Stimulated activated CD4-positive, alpha-beta T cell treated with anti-CD3 and anti-CD28 coated beads, Interleukin-12 subunit alpha, Interleukin-12 subunit beta, amount 100 ng/mL, for 4 hours (primary cell): ENCODE measurements around the gene WDR64.
"Not testable (repeated sequence)": the region's sequence is repeated elsewhere in the genome, so short reads cannot be mapped to it uniquely, and the experiment has no call there.

Source experiments
- DNase-seq: peaks from one replicate; pipeline ENCODE4 v3.0.0-alpha.2; 2020

WDR64 gene

DNA sequence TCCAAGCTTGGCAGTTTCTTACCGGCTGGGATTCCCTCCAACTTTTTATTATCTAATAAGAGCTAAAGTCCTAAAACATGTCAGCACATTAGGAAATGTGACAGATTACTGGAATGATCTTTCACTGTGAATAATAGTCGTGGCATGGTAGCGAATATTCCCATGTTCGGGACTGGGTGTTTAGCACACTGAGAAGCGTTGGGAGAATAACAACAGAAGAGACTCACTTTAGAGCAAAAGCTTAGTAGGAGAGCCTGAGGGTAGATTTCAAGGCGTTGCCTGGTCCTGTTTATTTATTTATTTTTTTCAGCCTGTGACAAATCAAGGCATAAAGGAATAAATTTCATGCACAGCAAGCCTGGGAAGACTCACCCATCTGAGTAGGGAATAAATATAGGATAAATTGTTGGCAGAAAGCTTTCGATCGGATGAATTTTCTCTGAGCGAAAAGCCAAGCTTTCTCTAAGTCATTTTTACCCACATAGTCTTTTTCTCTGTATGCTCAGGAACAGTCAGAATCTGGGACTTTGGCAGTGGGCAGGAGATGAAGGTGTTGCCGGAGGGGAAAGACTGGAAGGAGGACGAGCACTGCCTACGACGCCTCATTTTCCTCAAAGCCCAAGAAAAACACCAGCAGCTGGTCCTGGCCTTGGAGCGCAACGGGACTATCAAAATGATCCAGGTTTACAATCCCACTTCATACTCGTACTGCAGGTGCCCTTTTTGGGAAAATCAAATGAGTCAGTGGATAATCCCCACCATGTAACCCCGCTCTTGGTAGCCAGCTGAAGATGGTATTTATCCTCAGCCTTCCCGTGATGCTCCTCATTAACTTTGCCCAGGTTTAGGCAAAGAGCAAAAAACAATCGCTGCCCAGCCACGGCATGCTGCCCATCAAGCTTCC lies 97.2 kb downstream of the WDR64 start:
- no peak for DNase-seq

DNA sequence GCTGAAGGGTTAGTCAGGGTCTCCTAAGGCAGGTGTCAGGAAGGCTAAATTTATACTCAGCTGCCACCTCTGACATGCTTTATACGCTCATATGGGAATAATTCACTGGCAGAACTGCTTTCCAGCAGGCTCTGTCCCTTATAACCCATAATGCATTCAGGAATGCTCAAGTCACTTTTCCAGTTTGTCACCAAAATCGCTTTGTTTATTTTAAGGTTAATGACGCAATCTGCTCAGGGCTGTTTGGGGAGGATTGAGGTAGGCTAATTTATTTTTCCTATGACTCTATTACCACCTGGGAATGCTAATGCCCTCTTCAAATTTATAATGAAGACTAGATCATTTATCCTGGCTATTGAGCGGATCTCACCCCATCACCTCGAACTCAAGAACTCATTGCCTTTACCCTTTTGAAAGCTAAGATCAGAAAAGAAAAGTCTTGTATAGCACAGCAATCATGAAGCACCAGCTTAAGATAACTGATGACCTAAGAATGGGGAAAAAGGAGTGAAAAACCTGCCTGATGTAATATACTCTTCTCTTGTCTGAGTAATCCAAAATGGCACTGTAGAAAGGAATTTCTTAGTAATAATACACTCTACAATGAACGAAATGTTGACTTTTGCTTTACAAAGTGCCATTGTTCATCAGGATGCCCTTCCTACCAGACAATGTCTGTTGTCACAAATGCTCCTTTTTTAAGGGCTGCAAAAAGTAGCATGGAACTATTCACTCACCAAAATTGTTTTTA lies 98.0 kb downstream of the WDR64 start:
- DNase-seq, result no peak

DNA sequence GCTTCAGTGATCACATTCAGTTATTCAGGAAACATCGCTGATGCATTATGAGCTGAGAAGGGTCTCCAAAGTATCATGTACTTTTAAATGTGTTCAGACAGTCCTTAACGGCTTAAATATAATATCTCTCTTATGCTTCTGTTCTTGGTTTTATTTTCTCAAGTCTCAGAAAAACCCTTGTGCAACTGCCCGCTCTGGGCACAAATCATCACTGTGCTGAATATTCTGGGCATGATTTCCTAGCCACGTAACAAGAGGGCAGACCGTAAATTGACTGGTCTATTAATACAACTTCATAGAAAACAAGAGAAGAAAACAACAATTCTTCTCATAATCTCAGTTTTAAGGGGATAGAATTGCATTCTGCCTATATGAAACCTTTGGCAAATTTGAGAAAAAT lies 99.4 kb downstream of the WDR64 start:
- DNase-seq, result no peak

DNA sequence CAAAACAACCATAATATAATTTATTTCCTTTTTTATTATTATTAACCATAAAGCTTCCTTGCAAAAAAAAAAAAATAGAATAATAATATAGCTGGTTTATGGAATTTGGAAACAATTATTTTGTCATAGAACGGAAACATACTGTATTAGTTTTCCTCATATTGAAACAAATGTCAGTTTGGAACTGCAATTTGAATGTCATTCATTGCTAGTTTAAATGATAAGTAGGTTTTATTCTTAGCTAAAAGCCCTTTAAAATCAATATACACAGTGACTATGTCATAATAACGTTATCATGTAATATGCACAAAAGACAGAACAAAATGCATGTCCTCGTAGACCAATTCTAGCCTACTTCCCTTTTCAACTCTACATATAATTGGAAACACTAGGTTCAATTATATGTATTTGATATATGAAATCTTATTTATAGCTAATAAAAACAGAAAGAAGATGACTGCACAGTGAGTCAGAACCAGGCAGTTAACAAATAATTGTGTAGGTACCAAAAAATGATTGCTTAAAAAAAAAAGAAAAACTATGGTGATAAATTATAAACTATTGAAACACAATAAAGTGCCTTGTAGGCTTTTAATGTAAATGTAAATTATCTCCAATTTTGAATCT lies 110.7 kb downstream of the WDR64 start:
- no peak for DNase-seq

DNA sequence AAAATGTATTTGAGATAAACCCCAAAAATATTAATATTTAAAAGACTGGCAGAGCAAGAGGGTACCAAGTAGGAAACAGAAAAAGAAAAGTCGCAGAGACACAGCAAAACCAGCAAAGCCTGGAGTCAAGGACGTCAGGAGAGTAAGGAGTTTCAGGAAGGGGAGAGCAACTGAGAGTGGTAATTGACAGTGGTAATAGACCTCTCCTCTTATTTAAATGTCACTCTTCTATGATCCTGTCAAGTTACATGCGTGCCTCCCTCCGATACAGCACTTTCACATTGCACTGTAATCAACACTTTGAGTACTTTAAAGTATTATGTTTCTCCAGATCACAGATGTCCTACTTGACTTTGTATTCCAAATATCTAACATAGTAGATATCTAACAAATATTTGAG lies 113.3 kb downstream of the WDR64 start:
- DNase-seq, result no peak

DNA sequence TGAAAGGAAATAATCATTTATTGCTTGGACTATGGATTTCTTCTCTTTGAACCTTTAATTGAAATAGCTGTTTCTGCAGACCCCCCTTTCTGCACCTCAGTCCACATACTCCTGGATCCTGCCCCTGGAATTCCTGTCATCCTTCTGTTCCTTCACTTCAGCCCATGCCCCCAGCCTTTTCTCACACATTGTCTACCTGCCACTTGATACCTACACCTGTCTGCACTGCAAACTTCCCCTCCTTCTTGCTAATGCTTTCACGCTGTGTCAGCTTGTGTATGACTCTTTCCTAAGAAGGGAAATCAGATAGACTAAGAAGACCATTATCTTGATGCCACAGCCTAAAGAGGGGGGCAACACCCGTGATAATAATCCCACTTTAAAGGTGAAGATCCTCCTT lies 115.7 kb downstream of the WDR64 start:
- no peak for DNase-seq

DNA sequence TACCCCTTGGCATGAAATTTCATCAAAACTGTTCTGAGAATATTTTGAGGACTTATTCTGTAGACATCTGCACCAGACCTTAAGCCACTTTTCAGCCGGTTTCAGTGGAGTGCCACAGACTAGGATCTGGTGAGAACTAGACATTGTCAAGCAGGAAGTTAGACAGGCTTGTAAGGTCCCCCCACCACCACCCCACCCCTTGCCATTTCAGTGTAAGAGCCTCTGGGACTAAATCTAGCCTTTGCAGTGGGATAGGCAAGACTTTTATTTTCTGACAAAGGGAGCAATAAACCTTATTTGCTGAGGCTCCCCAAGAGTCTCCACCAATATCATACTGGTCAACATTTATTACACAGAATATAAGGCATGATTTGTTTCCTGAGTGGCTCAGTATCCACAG lies 118.0 kb downstream of the WDR64 start:
- DNase-seq, result no peak

DNA sequence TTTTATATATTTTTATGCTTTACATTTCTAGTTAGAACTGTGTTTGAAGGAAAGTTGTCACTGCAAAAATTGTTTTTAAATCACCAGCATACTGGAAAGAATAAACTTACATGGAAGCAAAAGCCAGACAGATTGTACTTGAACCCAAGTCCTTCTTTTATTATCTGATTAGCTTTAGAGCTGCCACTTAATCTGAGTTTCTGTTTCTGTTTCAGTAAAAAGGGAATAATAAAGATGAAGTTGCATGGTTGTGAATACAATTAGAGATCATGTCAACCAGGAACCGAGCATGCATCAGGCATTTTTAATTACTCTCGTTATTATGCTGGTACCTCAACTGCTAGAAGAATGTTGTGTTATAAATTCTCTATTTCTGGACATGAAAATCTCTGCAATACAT lies 119.0 kb downstream of the WDR64 start:
- no peak for DNase-seq

DNA sequence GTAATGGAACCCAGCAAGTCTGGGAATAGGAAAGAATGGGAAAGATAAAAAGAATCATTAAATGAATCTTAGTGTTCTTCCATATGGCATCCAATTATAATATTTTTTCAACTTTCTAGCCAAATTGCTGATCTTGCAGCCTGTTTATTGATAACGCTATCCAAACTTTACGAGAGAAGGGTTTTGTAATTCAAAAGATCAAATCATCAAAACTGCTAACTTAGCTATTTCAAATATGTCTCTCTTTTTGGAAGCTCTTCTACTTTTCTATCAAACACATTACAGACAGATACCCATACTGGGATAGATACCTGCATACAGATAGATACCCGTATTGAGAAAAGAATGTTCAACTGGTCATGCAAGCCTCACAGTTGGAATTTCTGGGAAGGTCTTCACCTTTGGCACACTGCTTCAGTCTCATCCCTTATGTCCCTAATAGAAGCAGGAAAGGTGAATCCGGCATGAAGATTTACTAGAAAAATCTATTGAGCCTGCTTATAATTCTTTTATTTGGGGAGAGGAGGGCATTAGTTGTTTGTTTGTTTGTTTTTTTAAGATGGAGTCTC lies 120.9 kb downstream of the WDR64 start:
- DNase-seq, result no peak

DNA sequence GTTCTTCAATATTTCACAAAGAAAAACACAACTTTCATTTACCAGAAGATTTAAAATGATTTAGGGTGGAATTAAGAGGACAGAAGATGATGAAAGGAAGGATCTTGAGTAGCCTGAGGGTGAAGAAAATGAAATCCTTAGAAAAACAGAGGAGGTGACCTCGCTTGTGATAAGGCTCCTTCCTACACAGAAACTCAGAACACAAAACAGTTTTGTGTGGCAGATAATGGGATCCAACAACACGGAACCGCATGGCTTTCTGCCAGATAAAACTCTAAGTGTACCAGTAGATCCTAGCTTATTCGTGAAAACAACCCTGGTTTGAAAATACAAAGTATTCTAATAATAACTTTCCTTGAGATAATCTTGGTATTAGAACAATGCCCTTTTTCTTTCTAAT lies 121.9 kb downstream of the WDR64 start:
- DNase-seq, result no peak

DNA sequence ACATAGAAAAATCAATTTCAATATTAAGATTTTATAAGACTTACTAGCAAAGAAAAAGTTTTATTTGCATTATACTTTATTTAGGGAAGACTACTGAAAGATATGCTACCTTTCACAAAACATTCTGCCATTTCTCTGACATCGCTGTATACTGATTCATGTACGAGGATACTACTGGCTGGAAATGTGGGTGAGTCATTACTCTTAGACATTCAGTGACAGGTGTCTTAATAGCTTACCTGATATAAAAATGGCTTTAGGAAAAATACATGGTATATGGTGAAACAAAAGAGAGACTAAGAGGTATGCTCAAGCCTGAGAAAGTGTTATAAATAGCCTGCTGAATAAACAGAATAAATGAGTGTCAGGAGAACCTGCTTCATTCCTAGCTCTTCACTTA lies 122.9 kb downstream of the WDR64 start:
- DNase-seq, result no peak

DNA sequence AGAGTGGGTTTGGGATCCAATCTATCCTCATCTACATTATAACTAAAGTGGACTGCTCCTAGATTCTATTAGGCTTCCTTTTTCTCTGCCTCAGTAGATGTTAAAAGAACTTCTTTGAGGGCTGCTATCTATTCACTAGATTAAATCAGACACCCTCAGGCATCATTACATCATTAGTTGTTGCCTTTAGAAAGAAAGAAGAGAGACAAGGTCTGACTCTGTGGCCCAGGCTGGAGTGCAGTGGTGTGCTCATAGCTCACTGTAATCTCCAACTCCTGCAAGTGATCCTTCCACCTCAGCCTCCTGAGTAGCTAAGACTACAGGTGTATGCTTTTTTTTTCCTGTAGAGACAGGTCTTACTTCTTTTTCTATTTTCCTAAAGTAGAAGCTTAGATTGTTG lies 124.8 kb downstream of the WDR64 start:
- no peak for DNase-seq

DNA sequence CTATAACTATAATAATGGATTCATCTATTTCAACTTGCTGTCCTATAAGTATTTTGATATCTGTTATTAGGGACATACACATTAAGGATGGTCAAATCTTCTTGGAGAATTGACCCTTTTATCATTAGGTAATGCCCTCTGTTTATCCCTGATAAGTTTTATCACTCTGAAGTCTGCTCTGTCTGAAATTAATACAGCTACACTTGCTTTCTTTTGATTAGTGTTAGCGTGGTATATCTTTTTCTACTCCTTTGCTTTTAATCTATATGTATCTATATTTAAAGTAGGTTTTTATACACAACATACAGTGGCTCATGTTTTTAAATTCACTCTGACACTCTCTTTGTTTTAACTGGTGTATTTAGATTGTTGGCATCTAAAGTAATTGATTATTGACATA lies 126.0 kb downstream of the WDR64 start:
- no peak for DNase-seq

DNA sequence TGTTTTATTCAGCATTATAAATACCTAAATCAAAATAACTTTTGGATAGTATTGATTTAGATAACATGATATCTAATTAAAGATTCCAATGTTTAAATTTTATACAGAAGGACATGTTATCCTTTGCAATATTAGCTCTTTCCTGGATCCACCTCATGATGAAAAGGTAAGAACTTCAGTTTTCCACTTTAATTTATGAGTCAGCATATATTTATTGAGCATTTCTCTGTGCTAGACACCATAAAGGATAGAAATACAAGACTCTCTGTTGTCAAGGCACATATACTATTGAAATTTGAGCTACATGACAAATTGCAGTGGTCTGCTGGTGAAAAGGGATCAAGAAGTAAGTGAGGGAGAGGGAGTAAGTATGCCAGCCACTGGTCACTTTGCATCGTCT lies 127.8 kb downstream of the WDR64 start:
- DNase-seq, result no peak

DNA sequence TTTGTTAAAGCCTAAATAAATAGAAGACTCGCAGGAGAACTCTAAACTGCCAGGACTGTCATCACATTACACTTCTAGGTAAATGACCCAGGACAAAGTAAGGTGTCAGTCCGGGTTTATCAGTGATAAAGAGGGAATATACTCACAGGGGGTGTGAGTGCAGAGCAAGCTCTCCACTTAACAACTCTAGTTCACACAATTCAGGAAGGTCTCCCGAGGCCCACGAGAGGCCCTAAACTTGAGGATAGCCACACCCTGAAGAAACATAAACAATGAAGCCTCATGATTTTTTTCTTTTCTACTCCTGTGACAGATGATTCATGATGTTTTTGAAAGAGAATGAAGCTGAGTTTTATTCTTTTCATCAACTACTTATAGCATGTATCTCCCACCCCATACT lies 130.3 kb downstream of the WDR64 start:
- DNase-seq, result no peak

DNA sequence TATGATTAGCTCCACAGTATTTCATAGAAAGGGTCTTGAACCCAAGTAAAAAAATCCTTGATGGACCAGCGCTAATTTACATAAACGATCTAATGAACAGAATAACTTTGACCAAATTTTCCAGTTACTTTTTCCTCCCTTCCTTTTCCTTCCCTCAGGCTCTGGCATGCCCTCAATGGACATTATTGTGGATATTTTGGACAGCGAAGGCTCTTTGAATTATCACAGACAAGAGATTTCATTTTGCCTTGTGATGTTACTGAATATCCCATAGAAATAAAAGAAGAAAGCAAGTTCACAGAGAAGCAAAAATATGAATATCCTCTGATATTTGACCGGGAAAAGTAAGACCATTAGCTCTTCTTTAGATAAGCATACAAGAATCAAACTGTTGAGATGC lies 135.6 kb downstream of the WDR64 start:
- no peak for DNase-seq

DNA sequence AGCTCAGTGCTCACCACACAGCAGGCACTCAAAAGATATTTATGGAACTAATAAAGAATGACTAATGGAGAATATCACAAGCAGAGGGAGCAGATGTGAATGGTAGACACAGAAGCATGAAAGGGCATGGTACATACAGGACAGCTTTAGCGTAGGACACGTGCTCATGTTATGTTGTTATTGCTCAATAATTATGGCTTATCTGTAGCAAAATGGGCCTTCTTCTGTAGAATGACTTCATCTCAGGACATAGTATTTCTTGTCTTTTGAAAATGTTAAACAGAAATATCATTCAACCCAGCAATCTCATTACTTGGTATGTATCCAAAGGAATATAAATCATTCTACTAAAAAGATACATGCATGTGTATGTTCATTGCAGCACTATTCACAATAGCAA lies 137.0 kb downstream of the WDR64 start:
- no peak for DNase-seq

DNA sequence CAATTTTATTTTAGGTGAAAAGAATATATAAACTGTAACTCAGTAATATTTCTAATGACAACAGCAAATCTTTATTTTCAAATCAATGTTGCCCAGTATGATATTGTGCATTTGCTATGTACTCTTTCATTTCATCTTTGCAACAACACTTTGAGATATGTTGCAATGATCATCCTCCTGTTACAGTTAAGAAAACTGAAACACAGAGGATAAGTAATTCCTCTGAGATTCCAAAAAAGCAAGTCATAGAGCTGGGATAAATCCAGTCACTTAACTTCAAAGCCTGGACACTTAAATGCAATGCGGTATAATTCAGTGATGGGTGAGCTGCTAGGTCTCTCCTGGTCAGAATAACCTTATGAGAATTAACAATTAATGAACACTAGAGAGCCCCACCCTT lies 147.3 kb downstream of the WDR64 start:
- no peak for DNase-seq

DNA sequence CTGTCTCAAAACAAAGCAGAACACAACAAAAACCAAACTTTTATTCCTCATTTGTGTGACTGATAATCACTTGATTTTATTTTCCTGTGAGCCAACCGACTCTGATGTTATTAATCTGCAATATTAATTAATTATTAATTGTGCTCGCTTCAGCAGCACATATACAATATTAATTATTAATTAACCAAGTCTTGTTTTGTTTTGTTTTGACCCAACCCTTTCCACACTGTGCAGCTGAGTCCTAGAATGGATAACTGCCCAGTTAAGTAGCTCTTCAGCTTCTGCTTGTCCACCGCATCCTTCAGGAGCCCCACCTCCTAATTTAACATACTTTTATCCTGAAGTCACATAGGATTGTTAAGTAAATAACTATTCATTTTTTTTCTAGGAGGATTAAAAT lies 148.6 kb downstream of the WDR64 start:
- no peak for DNase-seq

DNA sequence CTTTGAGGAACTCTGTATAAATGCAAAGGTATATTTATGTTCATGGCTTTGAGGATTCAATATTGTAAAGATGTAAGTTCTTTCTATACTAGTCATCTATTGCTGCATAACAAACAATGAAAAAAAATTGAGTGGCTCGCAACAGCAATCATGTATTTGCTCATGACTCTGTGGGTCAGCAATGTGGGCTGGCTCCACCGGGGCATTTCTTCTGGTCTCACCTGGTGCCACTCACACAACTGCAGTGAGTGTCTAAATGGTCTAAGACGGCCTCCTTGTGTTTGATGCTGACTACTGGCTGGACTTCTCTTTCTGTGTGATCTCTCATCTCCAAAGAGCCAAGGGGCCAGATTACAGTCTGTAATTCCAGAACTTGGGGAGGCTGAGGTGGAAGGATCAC lies 150.8 kb downstream of the WDR64 start:
- no peak for DNase-seq

DNA sequence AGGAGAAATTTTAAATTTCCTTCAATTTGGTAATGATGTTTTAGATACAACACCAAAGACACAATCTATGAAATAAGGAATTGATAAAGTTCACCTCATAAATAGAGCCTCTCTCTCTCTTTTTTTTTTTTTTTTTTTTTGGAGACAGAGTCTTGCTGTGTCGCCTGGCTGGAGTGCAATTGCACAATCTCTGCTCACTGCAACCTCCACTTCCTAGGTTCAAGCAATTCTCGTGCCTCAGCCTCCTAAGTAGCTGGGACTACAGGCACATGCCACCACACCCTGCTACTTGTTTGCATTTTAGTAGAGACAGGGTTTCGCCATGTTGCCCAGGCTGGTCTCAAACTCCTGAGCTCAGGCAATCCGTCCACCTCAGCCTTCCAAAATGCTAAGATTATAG lies 152.6 kb downstream of the WDR64 start:
- DNase-seq, result not testable (repeated sequence)

DNA sequence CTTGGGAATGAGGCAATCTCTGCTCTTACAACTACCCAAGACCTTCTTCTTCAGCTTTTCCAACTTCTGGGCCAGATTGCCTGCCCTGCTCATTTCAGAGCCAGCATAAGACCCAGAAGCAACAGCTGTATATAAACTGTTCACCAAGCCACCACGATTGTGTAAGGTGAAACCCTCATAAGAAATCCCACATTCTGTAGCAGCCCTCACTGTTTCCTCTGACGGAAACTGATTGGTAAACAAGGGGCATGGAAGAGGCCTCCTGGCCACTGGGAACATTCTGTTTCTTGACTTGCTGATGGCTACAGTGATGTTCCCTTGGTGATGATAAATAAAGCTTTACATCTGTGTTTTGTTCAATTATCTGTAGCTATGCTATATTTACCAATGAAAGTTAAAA lies 156.2 kb downstream of the WDR64 start:
- DNase-seq, result no peak

DNA sequence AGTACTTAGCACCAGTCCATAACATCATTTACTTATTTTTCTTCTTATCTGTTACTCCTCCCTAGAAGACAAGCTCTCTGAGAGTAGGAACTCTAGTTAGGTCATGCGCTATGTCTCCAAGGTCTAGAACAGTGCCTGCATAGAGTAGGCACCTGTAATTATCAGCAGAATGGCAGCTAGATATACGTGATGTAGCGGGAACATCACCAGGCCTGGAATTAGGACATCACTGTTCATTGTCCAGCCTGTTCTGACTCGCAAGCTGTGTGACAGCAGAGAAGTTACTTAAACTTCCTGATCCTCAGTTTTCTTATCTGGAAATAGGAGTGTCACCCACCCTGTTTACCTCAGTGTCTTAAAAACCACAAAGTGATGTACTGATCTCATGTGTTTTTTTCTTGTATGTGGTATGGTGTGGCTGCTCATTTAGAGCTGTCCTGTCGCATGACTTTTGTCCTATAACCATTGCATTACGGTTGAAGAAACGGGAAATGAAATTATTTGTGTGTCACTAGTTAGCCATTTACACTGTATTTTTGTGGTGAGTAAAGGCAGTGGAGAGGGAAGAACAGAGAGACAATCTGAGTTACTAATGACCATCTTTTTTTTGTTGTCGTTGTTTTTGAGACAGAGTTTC lies 158.8 kb downstream of the WDR64 start:
- DNase-seq, result no peak
